GM19238 (cell line): Measurements from ENCODE around the gene PCBP4.

ENCODE experiments used
- DNase-seq: peaks from one replicate; pipeline ENCODE4 v3.0.0; 2011; ENCODE audit warnings: low spot score; ENCODE audit not compliant: insufficient read length

PCBP4 gene

DNA sequence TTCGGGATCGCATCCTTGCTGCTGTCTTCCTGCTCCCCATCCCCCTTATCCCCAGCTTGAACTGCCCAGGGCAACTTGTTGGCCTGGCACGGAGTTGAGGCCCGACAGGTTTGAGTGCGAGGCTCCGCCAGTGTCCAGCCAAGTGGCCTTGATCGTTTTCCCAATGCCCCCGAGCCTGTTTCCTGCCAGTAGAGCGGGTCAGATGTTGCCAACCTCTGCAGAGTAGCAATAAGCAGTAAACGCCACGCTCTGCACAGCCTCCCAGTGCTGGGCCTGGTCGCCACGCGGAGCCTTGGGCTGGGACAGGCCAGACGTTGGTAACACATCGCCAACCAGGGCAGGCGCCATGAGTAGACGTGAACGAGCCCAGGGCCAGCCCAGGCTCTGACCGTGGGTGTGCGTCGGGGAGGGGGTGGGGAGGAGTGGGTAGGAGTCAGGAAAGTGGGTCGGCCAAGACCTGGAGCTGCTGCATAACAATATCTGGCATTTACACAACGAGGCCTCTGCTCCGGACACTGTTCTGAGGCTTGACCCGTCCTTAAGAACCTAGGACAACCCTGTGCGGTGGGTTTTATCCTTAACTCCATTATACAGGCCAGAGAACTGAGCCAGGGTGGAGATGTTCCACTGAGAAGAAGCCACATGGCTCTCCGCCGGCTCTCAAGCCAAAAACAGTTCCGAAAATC, 7.2 kb upstream of the PCBP4 start:
- DNase-seq: no peak

DNA sequence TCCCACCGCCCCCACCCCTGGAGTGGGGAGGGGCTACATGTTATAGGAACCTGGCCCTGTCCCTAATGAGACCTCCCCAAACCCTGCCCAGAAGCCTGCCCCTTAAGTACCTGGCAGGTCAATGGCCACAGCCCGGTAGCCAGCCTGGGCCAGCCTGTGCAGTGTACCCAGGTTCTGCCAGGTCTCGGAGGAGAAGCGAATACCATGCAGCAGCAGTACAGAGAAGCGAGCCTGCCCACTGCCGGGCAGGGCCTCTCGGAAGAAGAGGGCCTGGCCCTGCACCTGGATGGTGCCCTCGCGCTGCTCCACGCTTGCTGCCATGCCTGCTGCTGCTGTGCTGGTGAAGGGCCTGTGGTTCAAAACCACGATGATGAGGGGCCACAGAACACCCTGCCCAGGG, 4.1 kb upstream of the PCBP4 start:
- no peak for DNase-seq

DNA sequence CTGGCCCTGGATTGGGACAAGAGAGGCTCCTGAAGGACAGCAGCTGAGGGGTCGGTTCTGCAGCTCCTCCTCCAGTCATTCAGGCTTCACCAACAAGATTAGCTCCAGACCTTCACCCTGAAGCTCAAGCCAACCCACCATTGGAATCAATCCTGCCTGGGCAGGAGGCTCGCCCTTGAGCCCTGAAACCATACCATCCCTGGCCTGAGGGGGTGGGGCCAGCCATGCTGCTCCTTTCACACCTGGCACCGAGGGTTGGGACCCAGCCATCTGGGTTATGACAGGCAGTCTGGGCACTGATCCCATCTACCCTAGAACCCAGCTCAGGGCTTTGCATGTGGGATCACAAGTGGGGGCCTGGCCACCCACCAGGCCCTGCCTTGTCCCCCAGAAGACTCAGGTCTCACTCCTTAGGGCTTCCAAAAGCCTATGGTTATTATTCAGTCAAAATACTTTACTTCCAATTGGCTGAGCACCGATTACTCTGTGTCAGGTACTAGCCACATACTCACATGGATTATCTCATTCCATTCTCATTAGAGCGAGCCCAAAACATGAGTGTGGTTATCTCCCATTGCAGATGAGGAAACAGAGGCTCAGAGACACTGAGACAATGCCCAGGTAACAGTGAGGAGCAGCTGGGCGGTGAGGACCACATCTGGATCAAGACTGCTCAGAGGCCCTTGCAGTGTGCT, 3.5 kb upstream of the PCBP4 start:
- no peak for DNase-seq

DNA sequence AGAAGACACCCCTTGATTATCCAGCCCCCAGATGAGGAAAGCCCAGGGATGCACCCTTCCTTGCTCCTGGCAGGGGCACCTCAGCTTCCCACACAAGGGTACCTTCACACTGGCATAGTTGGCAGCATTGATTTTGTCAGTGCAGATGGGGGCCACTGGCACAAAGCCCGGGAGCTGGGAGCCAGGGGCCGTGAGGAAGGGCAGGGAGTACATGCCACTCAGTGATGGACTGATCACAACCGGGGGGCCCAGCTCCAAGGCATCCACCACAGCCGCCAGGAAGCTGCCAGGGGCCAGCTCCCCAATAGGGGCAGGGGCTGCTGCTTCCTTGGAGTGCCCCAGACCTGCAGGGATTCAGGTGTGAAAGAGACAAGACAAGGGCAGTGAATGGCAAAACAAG, 2.6 kb upstream of the PCBP4 start:
- DNase-seq: no peak

DNA sequence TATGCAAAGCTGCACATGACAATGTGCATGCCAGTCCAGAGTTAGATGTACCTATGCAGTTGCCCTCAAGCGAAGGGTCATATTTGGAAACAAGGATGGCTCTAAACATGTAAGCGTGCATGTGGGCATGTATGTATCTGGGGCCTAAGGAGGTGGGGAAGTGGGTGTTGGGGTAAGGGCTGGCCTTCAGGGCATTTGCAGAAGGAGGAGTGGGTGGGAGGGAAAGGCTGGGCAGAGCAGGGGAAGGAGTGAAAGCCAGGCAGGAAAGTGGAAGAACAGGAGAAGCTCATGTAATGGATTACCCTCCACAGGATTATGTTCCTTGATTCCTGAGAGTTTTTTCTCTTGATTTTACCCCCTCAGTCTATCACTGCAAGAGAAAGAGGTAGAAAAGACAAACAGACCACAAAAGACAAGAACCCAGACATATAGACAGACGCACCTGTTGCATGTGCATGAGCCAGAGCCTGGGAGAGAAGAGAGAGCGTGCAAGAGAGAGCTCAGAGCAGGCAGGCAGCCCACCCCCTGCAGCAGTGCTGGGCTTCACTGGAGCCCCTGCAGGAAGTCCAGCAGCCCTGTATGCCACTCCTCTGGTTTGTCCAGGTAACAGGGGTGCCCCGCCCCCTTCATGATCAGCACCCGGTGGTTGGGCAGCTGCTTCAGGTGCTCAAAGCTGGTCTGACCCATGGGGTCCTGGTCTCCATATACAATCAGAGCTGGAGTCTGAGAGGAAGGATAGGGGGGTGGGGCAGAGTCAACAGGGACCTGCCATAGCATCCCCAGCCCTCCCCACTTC, 1.8 kb upstream of the PCBP4 start:
- DNase-seq: no peak

DNA sequence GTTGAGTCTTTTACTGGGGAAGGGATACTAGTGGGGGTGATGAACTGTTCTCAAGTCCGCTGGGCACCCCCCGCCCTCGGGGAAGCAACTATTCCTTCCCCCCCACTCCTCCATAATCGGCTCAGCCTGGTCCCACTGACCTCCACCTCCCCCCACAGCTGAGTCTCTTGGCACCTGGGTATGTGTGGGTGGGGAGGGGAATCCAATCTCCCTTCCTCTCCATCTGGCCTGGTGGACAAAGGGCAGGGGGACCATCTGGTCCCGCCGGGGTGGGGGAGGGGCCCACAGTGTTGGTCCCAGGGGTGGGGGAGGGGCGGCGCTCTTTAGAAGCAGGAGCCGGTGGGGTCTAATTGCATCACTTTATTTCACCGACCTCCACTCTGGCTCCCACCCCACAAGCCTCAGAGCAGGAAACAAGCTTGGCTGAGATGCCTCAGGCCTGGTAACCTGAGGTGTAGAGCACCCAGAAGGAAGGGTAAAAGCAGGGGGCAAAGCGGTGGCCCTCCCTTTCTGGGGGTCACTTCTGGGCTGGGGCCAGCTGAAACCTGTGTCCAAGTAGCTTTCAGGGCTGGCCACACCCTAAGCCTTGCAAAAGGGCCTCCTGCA, 1.0 kb upstream of the PCBP4 start:
- DNase-seq: no peak

DNA sequence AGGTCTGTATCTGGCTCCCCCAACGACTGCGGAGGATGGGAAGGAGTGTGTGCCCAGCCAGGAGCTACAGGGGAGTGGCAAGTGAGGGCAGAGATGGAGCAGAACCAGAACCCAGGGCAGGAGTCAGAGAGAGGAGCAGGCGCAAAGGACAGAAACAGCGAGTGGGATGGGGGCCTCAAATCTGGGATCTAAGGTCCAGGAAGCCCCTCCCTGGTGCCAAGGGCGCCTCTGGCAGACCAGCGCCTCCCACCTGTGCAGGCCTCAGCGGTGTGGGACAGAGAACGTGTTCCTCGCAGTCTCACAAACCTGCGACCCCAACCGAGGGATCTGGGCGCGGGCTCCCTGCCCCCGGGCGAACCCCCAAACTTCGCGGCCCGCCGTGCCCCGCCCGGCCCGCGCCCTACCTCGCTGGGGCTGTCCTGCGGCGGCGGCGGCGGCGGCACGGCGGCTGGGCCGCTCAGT, 301 bp downstream of the PCBP4 start:
- DNase-seq: no peak

DNA sequence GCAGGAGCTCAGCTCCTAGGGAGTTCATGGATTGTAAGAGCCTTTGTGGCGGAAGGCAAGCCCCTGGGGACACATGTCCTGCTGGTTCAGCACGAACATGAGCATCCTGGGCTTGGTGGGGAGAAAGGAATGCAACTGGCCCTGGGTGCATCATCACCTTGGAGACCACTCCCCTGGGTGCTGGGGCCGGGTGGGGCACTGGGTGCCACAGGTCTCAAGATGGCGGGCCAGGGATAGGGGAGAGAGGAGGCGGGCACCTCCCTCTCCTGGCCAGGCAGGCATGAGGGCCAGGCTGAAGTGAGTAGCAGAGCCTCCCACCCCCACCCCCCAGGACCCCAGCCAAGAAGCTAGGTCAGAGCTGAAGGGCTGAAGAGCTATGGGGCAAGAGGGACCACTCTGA, 768 bp downstream of the PCBP4 start:
- no peak for DNase-seq

DNA sequence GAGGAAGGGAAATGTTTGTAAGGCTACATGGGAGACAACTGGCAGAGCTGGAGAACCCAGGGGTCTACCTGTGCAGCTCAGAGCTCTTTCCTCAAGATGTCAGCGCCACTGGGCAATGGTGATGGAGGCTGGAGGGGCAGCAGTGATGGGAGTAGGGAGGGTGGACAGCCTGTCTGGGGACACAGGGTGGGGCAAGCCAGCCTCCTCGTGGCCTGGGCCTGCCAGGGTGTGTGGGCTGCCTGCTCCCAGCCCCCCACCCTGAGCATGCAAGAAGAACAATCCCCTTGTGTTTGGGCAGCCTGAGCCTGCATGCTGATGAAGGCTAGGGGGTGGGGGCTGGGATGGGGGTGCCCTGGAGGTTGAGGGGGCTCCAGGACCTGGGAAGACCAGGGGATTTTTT, 1.2 kb downstream of the PCBP4 start:
- no peak for DNase-seq

DNA sequence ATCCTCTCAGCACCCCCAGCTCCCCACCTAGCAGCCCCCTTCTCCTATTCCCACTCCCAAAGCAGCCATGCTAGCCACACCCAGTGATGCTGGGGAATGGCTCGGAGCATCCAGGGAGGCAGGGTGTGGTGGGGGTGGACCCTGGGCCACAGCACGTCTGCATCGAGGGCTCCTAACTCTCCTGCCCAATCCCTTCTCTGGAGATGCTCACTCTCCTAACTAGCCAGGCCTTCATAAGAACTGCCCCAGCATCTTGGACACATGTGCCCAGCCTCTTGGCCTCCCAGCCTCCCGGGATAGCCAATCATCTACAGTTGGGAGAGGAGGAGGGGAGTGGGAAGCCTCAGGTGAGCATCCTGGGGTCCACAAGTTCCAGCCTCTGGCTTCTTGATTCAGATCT, 2.7 kb downstream of the PCBP4 start:
- DNase-seq: no peak

DNA sequence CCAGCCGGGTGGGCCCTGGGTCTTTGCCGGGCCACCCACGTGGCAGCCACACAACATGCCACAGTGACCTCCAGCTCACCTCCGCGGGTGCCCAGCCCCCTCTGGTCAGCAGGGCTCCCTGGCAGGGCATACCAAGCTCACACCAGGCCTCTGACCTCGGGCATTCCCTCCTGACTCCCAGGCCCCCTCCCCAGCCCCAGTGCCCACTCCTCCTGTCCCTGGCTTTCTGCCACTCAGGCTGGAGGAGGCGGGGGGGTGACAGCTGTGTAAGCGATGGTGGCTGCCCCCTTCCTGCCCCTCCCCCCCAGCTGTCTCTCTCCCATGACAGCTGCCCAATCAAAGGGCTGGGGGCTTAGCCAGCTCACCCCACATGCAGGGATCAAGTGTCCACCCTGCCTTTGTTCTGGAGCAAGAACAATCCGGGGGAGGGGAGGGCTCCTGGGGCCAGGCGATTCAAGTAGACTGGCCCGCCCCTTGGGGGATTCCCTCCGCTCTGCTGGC, 3.3 kb downstream of the PCBP4 start:
- no peak for DNase-seq

DNA sequence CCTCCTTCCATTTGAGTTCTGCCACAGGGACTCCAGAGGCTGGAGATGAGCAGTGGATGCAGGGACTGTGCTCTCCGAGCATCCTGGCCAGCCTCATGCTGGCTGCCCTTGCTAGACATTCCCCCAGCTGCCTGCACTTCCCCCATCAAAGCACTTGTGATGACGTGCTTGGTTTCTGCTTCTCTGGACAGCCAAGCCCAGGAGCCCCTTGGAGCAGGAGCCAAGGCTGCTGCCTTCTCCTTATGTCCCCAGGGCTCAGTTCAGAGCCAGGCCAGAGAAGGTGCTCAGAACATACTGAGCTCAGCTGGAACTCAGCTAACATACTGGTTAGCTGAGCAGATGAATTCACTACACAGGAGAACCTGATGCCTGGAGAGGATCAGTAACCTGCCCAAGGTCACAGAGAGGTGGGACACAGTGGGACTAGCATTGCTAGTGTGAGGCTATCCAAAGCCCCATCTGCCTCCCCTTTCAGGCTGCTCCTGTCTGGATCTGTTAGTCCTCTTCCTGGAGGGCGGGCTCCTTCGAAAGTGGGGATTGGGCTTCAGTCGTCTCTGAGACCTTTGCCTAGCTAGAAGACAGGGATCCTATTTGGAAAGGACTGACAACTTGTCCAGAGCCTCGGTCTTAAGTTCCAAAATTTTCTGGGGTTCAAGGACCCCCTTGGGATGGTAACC, 4.3 kb downstream of the PCBP4 start:
- DNase-seq: no peak

DNA sequence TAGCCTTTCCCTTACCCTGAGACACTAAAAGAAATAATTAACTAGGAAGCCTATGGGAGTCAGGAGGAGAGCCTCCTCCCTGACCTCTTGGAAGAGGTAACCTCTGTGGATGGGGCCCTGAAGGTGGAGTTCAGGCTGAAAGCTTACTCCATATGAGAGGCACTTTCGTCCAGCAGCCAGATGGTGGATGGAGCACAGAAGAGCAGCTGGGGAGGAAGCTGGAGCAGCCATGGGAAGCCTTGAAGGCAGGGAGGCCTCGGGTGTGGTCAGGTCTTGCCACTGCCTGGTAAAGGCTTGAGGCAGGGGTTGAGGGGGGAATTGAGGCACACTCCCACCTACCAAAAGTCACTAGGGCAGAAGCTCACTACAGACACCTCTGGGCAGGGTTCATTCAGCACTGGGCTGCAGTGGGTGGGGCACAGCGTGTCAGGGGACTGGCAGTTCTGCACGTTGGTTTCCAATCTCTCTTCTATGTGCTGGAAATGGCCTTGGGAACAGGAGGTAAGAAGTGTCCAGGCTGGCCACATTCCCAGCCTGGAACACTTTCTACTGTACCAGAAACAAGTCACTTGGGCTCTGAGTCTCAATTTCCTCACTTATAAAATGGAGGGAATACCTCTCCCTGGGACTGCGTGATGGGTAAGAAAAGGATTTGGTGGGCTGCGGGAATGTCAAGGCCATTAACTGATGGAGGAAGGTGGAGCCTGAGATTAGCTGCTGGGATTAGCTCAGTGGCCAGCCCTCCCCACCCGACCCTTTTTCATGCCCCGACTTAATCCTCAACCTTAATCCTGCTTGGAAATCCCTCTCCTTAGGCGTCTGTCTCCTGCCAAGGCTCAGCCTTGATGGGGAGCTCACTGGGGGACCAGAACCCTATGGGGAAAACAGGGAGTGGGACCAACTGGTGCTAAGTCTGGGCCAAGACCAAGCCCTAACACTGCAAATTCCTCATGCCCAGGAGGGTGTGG, 5.4 kb downstream of the PCBP4 start:
- no peak for DNase-seq

DNA sequence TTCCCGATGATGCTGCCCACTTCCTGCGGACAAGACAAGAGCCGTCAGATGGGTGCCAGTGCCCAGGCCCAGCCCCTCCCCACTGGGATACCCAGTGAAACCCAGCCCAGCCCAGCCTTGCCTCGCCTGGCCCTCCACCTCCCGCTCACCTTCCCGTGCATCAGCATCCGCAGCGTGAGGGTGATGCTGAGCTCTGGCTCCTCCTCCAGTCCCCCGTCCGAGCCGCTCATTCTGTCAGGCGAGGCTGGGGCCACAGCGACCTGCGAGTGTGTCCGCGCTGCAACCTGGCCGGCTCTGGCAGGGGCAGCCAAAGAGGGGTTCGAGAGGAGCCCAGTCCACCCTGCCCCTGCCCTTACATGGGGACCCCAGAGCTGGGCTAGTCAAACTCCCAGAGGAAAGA, 6.2 kb downstream of the PCBP4 start:
- no peak for DNase-seq

DNA sequence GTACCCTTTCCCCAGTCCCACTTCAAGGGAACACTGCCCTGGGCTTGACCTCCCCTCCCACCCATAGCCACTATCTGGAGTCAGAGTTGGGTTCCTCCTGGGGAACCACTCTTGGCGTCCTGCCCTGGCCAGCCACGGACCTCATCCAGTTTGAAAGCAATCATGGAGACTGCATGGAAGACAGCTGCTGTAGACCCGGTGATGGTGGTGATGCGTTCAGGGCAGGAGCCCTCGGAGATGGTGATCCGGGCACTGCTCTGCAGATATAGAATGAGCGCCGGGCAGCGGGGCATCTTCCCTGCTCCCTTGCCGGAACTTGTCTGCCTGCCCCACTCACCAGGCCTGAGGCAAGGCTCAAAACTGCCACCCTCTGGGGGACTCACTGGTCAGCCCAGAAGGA, 6.9 kb downstream of the PCBP4 start:
- no peak for DNase-seq

DNA sequence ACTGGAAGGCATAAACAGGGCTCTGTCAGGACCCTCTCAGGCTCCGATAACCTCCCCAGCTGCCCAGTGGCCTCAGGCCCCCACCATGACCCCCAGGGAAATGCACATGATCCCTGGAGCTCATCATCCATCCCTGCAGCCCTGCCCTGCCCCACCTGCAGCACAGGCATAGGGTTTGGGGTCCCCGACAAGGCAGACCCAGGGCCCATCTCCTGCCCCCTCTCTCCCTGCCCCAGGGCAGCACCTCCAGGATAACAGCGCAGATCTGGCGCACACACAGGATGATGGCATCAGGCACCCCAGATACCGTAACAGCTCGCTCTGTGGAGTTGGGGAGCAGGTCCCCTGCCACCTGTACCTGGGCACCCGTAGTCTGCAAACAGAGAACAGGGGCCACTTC, 7.6 kb downstream of the PCBP4 start:
- no peak for DNase-seq

DNA sequence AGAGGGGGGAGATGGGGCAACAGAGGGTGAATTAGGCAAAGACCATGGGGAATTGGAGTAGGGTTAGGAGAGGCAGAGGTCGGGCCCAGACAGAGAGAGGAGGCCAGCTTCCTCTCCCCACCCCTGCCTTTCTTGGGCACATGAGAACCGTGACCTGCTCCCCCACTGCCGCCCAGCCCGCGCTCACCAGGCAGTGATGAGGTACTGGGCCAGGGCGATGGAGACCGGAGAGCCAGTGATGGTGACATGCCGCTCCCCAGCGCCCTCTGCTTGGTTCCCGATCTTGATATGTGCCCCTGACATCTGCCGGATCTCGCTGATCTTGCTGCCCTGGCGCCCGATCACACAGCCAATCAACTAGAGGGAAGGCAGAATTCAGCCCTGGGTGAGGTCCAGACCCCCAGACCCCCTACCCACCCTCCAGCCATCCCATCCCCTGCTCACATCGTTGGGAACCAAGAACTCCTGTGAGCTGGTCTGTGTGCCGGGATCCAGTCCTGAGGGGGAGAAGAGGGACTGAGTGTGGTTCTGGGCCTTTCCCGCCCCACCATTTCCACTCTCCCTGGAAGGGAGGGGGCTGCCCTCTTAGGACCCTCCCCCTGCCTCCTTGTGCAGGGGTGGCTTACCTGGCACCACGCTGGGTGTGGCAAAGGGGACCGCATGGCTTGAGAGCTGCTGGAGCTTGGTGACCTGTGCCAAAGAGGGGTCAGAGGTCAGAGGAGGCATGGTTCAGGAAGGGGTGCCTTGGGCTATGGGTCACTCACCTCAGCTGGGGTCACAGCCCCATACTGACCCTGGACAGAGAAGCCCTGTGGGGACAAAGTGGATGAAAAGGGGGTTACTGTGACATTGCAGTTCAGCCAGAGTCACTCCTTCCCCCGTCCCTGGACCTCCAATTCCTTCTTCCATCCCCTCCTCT, 8.4 kb downstream of the PCBP4 start:
- DNase-seq: no peak

DNA sequence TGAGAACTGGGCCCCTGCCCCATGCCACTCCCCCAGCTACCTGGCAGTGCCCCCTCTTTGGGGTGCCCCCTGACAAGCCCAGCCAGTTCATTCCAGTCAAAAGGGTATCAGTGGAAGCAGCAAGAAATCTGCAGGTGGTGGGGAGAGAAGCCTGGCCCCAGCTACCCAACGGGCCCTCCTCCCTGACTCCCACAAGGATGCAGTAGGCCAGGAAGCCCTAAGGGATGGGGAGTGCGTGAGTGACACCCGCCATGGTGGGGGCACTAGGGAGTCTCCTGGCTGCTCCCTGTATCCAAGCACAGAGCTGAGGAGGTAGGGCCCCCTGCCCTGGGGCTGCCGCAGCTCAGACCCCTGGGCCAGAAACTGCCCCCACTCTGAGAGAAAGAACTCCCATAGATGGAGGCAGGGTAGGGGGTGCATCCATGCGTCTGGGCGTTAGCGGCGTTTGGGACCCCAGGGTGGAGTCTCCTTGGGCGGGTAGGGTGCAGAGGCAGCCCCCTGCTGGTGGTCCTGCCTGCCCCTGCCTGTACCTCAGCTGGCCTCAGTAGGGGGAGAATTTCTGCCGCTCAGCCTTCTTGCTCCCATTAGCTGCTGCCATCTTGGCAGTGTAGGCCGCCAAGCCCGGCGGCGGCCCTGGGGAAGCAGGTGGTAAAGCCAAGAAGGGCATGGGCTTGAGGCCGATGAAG, 9.6 kb downstream of the PCBP4 start:
- DNase-seq: no peak
